Ramos (cell line): ENCODE data around the gene SLC22A16.
"Not testable (repeated sequence)": the region's sequence is repeated elsewhere in the genome, so short reads cannot be mapped to it uniquely, and the experiment has no call there.

Experiments used
- in situ Hi-C: fragments of 300-500 bp; cut with MboI; formaldehyde crosslinking; loops from one replicate; pipeline ENCODE4 v1.14.3; 2022; ENCODE audit warnings: low sequenced_read_pairs; ENCODE audit not compliant: unreplicated experiment

The SLC22A16 gene

GRCh38 chr6:110457567-110458175, 18.7 kb downstream of the SLC22A16 start:
- in situ Hi-C loops = not testable (repeated sequence)

DNA sequence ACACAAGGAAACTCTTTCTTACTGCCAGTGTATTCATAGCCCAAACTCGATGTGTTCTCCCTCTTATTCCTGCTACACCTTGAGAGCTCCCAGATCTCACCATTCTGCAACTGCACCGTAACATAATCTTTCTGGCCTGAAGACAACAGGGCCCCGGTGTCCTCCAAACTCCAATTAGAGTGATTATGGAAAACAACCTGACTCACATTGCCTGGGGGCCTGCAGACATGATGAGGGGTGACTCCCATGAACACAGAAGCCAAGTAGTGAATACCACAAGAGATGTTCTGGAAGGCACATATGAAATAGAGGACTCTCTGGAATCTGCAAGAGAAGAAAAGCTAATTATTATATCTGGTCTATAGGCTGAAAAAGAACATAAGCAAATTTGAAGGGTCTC, 19.7 kb downstream of the SLC22A16 start:
- in situ Hi-C loops = no loop called here

- in situ Hi-C loops = no loop called here
Observed at GRCh38 chr6:110449541-110449895, 26.9 kb downstream of the SLC22A16 start.

DNA sequence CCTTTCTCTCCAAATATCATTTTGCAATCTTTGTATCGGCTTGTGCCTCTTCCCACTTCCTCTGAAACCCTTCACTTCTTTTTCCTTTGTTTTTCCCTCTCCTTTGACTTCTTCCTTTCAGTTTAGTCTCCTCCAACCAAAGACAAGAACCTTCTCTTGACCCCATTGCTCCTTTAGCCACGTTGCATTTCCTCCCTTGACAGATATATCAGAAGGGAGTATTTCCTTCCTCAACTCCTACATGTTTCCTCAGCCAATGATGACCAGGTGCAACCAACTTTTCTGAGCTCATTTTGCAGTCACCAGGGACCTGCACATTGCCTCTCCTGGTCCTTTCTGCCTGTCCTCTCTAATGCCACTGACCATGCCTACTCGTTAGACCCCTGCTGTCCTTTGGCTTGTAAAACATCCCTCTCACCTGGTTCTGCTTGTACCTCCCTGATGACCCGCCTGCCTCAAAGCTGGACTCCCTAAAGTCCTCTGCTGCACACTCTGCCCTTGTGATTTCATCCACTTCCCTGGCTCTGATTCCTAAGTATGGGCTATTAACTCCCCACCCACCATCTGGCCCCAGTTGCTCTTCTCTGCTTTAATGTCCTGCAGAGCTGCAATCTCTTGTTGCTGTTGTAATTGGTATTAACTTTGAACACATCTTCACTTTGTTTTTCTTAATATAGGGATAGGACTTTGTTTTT, 27.4 kb downstream of the SLC22A16 start:
- in situ Hi-C loops = no loop called here

DNA sequence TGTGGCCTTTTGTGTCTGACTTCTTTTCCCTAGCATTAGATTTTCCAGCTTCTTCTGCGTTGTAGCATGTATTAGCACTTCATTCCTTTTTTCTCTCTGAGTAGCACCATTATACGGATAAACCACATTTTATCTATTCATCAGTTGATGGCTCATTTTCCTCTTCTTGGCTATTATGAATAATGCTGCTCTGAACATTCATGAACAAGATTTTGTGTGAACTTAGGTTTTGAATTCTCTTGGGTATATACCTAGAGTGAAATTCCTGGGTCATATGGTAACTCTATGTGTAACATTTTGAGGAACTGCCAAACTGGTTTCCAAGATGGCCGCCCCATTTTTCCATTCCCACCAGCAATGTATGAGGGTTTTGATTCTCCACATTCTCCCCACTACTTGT, 28.7 kb downstream of the SLC22A16 start:
- in situ Hi-C loops = no loop called here

DNA sequence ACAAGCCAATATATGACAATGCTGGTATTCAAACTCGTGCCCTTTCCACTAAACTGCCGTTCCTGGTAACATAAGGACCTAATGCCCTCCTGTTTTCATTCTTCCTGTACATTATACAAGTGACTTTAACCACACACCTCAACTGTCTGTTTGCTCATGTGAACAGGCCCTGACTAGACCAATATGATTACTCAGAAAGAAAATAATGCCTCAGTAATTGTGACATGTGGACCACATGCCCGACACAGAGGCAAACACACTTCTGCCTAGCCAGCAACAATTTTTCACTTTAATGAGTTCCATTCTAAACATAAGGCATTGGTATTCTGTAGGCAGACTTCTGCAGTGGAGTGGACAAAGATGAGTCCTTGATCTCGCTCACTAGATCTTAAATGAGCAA, 30.0 kb downstream of the SLC22A16 start:
- in situ Hi-C loops = no loop called here

DNA sequence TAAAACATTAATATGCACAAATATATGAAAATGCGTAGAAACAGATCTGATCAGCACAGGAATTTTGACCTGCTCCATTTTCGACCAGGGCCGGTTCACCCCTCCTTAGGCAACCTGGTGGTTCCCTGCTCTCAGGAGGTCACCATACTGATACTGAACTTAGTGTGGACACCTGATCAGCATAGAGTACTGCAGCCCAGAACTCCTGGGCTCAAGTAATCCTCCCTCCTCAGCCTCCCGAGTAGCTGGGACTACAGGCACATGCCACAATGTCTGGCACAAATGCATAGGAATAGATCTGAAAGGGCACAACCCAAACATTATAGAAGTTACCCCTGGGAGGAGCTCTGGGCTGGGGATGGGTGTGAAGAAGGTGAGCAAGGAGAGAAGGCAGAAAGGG, 36.4 kb downstream of the SLC22A16 start:
- in situ Hi-C loops = no loop called here

GRCh38 chr6:110439356-110439755, 37.1 kb downstream of the SLC22A16 start:
- in situ Hi-C loops = no loop called here

DNA sequence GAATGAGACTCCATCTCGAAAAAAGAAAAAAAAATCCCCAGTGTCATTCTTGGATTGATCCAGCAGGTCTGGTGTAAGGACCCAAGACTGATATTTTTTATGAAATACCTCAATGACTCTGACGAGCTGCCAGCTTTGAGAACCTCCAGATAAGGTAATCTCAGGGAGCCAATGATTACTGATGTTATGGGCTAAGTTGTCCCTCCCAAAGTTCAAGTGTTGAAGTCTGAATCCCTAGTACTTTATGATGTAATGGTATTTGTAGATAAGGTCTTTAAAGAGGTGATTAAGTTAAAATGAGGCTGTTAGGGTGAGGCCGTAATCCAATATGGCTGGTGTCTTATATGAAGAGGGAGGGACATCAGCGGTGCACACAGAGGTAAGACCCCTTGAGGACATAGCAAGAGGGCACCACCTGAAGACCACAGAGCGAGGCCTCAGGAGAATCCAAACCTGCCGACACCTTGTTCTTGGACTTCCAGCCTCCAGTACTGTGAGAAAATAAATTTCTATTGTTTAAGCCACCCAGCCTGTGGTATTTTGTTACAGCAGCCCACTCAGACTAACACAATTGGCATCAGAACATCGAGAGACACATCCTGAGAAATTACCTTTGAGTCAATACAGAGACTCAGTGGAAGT, 41.3 kb downstream of the SLC22A16 start:
- in situ Hi-C loops = no loop called here

GRCh38 chr6:110432285-110432900, 44.0 kb downstream of the SLC22A16 start:
- in situ Hi-C loops = no loop called here

DNA sequence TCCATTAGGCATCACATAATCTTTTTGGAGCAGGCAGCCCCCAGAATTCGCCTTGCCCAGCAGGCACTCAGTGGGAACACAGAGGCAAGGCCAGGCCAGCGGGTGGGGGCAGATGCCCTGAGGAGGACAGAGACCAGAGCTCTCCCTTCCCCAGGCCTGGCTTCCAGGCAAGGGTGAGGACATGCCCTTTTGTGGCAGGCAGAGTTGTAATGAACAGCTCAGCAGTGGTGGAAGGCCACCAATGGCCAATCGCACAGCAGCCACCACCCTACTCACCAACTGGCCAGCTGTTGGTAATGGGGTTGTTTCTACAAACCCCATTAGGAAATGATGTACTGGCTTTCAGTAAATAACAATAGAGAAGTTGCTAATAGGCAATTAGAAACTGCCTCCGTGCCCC, 45.7 kb downstream of the SLC22A16 start:
- in situ Hi-C loops = no loop called here

DNA sequence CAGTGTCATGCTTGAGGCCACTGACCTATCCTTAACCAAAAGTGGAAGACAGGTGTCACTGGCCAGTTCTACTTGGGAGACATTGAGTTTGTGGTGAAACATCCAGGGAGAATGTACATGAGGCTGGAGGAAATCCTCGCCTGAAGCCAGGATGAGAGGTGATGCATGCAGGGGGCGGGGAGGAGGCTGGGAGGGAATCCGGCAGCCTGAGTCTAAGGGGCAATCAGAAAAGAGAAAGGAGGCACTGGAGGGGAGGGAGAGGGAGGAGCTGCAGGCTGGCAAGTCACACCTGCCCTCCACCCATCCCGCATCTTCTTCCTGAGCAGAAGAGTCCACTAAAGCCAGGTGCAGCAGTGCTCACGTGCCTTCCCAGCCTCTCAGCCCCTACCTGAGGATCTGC, 46.2 kb downstream of the SLC22A16 start:
- in situ Hi-C loops = no loop called here

- in situ Hi-C loops = no loop called here
Observed at GRCh38 chr6:110428153-110428552, 48.3 kb downstream of the SLC22A16 start.

DNA sequence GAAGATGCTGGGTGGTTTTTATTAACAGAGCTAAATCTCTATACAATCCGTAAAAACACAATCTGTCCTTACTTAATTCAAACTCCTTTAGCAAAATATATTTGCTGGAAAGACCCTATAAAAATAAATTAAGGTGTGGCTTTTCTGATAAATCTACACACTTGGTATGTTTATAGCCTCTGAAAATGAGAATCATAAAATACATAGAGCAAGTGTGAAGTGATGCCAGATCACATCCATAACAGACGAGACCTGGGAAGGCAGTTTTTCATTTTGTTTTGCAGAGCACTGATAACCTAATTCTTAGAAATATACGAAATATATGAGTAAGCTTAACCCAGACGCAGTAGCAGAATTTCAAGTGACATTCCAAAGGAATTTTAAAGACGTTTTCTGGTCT, 50.6 kb downstream of the SLC22A16 start:
- in situ Hi-C loops = no loop called here

DNA sequence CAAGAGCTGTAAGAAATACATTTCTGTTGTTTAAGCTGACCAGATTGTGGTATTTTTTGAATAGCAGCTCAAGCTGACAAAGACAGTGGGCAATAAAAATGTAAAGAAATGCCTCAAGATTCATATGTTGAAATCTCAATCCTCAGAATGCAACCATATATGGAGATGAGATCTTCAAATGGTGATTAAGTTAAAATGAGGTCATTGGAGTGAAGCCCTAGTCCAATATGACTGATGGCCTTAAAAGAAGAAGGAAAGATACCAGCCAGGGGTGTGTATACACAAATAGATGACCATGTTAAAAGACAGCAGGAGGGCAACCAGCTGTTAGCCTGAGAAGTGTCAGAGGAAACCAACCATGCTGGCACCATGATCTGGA, 54.0 kb downstream of the SLC22A16 start:
- in situ Hi-C loops = no loop called here

- in situ Hi-C loops = no loop called here
Observed at GRCh38 chr6:110421749-110422443, 54.5 kb downstream of the SLC22A16 start.

- in situ Hi-C loops = no loop called here
Observed at GRCh38 chr6:110419028-110419739, 57.2 kb downstream of the SLC22A16 start.

GRCh38 chr6:110418594-110418993, 57.8 kb downstream of the SLC22A16 start:
- in situ Hi-C loops = no loop called here

- in situ Hi-C loops = no loop called here
Observed at GRCh38 chr6:110415086-110415916, 61.1 kb downstream of the SLC22A16 start, which contains the start of gene DDO. Gene DDO, minus strand, starts transcription at chr6:110415575. Its CDS starts 2,113 bp downstream, at chr6:110413462.
